GM12878 (cell line): Measurements from ENCODE around the gene PNMA1. TPM values are rescaled to one million over a fixed set of nuclear protein-coding genes. Genes with fewer than 3 reads are reported as not detected.

ENCODE experiments used
- ASH2L ChIP-seq: fragments of 300-600, 200-600 bp; sonication (generic); IDR thresholded peaks from 2 replicates; pipeline ENCODE4 v1.6.1; 2017; ENCODE audit warnings: low read depth, mild to moderate bottlenecking, borderline replicate concordance
- CEBPB ChIP-seq, 2 experiments: fragments of 150-350 bp in 1 of 2; IDR thresholded peaks; 2 replicates each; pipeline ENCODE4 v1.6.1; 2012 to 2014; ENCODE audit warnings: low read depth in 2 of 2, low read length in 2 of 2, borderline replicate concordance in 1 of 2, inconsistent platforms in 1 of 2
- EZH2 ChIP-seq: IDR thresholded peaks from 2 replicates; pipeline ENCODE4 v1.6.1; 2012; ENCODE audit warnings: low read depth, mild to moderate bottlenecking, control low read depth, inconsistent platforms, low read length, borderline replicate concordance; ENCODE audit not compliant: control insufficient read depth
- FOXM1 ChIP-seq: IDR thresholded peaks from 2 replicates; pipeline ENCODE4 v1.6.1; 2012; ENCODE audit warnings: low read depth, mild to moderate bottlenecking, inconsistent platforms, low read length, moderate library complexity
- IKZF1 ChIP-seq: fragments of 450-650 bp; conservative IDR thresholded peaks from 2 replicates; pipeline ENCODE4 v1.6.1; 2017; ENCODE audit warnings: antibody characterized with exemption, mild to moderate bottlenecking
- KLF5 ChIP-seq: fragments of 450-650 bp; IDR thresholded peaks from 2 replicates; pipeline ENCODE4 v1.6.1; 2014; ENCODE audit warnings: mild to moderate bottlenecking; ENCODE audit not compliant: partially characterized antibody
- MEF2A ChIP-seq: IDR thresholded peaks from 2 replicates; pipeline ENCODE4 v1.6.1; 2011; ENCODE audit warnings: low read depth, mild to moderate bottlenecking, low read length, moderate library complexity; ENCODE audit not compliant: insufficient read depth
- NR2F1 ChIP-seq: fragments of 450-650 bp; conservative IDR thresholded peaks from 2 replicates; pipeline ENCODE4 v1.6.1; 2017; ENCODE audit warnings: mild to moderate bottlenecking
- POLR2AphosphoS5 ChIP-seq: IDR thresholded peaks from 2 replicates; pipeline ENCODE4 v1.6.1; 2011; ENCODE audit warnings: mild to moderate bottlenecking, low read length, inconsistent platforms
- SMAD1 ChIP-seq: fragments of 450-650 bp; IDR thresholded peaks from 2 replicates; pipeline ENCODE4 v1.6.1; 2018; ENCODE audit warnings: mild to moderate bottlenecking, low read depth; ENCODE audit not compliant: partially characterized antibody
- SMC3 ChIP-seq: IDR thresholded peaks from 2 replicates; pipeline ENCODE4 v1.6.1; 2011; ENCODE audit warnings: low read length, improper control_type of control experiment, borderline replicate concordance
- TAF1 ChIP-seq: IDR thresholded peaks from 2 replicates; pipeline ENCODE4 v1.6.1; 2011; ENCODE audit warnings: mild to moderate bottlenecking, low read depth, low read length, borderline replicate concordance
- YY1 ChIP-seq: IDR thresholded peaks from 2 replicates; pipeline ENCODE4 v1.6.1; 2011; ENCODE audit warnings: low read depth, mild to moderate bottlenecking, low read length
- ZZZ3 ChIP-seq: IDR thresholded peaks from 2 replicates; pipeline ENCODE4 v1.6.1; 2011; ENCODE audit warnings: low read depth; ENCODE audit not compliant: control insufficient read depth, insufficient read length
- polyA plus RNA-seq, 11 experiments: library from polyadenylated mRNA; depleted of rRNA in 4 of 11; unstranded in 6 of 11; stranded (reverse) in 5 of 11; fragments of >200 nt; fragmentation: Nextera tagmentation in 4 of 11; fragmentation: Illumina TruSeq in 1 of 11; extraction: Ambion mirVana in 4 of 11; extraction: Trizol in 1 of 11; gene quantifications; 1 replicate in 1 of 11; 2 replicates in 10 of 11; pipeline versions ENCODE4 v1.2.1 to v1.2.3, GENCODE V29; 2011 to 2016; ENCODE audit warnings: inconsistent platforms in 2 of 11, missing spikeins in 2 of 11, low read depth in 1 of 11
- total RNA-seq, 4 experiments: library from RNA; depleted of rRNA in 3 of 4; stranded (reverse); fragments of >200 nt in 3 of 4; fragmentation: Illumina TruSeq in 1 of 4; extraction: Trizol in 1 of 4; gene quantifications; 2 replicates each; pipeline versions ENCODE4 v1.2.1 to v1.2.3, GENCODE V29; 2013 to 2021
- TF ChIP-seq, protein P1 (sequence below): fragments of 450-650 bp; IDR thresholded peaks from 2 replicates; pipeline ENCODE4 v1.6.1; 2017; ENCODE audit warnings: borderline replicate concordance

The PNMA1 gene
- total and polyA plus RNA-seq, 10 of the 15 experiments (the other 5 are each of a cell fraction or from before 2014, with no cell fraction given), result 1.8 to 39.3 (median 11.1) TPM

DNA sequence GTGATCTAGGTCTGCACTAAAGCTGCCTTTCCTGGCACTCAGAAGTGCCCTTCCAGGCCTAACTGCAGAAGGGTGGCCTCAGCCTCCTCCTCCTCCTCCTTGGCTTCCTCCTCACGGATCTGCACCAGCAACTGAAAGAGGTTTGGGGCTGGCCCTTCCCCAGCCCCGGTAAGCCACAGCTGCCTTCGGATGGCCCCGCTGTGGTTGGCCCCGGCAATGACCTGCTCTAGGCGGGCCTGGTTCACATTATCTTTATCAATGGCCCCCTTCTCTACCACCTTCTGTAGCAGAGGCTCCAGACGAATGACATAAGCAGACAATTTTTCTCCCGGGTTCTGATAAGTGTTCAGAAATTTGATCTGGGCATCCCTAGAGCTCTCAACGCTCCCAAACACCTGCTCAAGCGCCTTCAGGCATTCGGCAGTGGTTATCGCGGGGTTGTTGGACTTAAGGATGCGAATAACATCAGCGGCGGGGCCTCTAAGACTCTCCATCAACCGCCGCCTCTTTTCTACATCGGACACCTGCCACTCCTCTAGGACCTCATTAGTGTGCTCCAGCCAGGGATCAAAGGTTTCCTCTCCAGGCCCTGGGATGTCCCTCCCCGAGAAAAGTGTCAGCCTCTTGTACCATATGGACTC is 1.5 kb downstream of the PNMA1 start (continued):
- no peak for TF ChIP-seq ZZZ3
- TF ChIP-seq YY1, result peak; percentile 28; the same call in 1 of the 2 replicates
- TF ChIP-seq, protein P1, sequence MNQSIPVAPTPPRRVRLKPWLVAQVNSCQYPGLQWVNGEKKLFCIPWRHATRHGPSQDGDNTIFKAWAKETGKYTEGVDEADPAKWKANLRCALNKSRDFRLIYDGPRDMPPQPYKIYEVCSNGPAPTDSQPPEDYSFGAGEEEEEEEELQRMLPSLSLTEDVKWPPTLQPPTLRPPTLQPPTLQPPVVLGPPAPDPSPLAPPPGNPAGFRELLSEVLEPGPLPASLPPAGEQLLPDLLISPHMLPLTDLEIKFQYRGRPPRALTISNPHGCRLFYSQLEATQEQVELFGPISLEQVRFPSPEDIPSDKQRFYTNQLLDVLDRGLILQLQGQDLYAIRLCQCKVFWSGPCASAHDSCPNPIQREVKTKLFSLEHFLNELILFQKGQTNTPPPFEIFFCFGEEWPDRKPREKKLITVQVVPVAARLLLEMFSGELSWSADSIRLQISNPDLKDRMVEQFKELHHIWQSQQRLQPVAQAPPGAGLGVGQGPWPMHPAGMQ, result no peak
- no peak for TF ChIP-seq SMAD1
- no peak for TF ChIP-seq EZH2
- TF ChIP-seq NR2F1, result 0 out of 2 replicates have a peak, but pooled peaks have one; percentile 46
- TF ChIP-seq KLF5, result no peak
- TF ChIP-seq SMC3, result peak; percentile 11; the same call in 1 of the 2 replicates
- peak; percentile 27; the same call in 1 of the 2 replicates for TF ChIP-seq IKZF1
- no peak for TF ChIP-seq TAF1
- TF ChIP-seq CEBPB (IDR thresholded peaks at IDR 0.05; ENCODE audit: borderline replicate concordance in 1 of 2, low read depth in 2 of 2, low read length in 2 of 2), result no peak
- TF ChIP-seq FOXM1, result no peak
- no peak for TF ChIP-seq MEF2A
- TF ChIP-seq POLR2AphosphoS5, result no peak; the same call in 1 of the 2 replicates
- no peak for TF ChIP-seq ASH2L
